Esophagus squamous epithelium (tissue), 4 donors: ENCODE measurements around the gene PXDC1.

Experiments
- POLR2A ChIP-seq, 4 donors: fragments of 450-650 bp; IDR thresholded peaks; one replicate each; pipeline ENCODE4 v1.6.1; 2017; ENCODE audit warnings: antibody characterized with exemption in 4 of 4, mild to moderate bottlenecking in 4 of 4, moderate library complexity in 3 of 4
- TF ChIP-seq, protein P1 (sequence below), 6 experiments: fragments of 450-650 bp in 4 of 6; fragments of 200-600 bp in 2 of 6; sonication (generic) in 2 of 6; IDR thresholded peaks; one replicate each; pipeline ENCODE4 v1.5.1; 2016 to 2019; ENCODE audit warnings: antibody characterized with exemption in 6 of 6, mild to moderate bottlenecking in 4 of 6, moderate library complexity in 4 of 6

DNA sequence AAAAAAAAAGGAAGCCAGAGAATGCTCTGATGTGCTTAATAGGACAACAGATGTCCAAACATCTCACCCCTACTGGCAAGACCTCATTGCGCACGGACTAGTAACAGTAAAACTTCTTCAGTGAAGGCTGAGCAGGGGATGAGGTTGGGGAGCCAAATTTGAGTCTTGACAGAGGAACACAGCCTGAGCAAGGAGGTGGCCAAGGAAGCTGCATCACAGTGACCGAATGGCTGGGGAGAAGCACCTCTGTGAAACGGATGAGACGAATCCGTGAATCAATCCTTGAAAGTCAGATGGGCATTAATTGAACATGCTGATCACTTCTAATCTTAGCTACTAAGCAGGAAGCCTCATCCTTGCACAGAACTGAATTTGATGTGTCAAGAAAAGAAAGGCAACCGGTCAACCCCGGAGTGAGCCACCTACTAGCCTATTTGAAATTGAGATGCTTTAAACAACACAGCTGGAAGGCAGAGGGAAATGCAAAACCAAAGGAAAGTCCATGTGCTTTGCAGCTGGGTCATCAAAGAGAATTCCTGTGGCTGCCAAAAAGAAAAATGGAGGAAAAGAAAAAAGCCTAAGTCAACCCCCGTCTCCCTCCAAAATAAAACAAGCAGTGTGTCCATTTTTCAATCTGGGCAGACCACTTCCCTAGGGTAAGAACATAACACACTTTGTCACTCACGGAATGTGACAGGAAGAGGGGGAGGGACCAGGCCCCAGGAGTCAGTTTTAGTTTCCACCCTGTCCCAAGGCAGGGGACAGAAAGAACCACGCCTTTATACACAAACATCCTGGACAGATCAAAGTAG lies 29.5 kb downstream of the PXDC1 start:
- no peak for TF ChIP-seq POLR2A (IDR thresholded peaks at IDR 0.05)
- TF ChIP-seq, protein P1, sequence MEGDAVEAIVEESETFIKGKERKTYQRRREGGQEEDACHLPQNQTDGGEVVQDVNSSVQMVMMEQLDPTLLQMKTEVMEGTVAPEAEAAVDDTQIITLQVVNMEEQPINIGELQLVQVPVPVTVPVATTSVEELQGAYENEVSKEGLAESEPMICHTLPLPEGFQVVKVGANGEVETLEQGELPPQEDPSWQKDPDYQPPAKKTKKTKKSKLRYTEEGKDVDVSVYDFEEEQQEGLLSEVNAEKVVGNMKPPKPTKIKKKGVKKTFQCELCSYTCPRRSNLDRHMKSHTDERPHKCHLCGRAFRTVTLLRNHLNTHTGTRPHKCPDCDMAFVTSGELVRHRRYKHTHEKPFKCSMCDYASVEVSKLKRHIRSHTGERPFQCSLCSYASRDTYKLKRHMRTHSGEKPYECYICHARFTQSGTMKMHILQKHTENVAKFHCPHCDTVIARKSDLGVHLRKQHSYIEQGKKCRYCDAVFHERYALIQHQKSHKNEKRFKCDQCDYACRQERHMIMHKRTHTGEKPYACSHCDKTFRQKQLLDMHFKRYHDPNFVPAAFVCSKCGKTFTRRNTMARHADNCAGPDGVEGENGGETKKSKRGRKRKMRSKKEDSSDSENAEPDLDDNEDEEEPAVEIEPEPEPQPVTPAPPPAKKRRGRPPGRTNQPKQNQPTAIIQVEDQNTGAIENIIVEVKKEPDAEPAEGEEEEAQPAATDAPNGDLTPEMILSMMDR (IDR thresholded peaks at IDR 0.05) = no peak
